ENCODE data around the gene KCTD13.
"Not testable (repeated sequence)": the region's sequence is repeated elsewhere in the genome, so short reads cannot be mapped to it uniquely, and the experiment has no call there.

The KCTD13 gene

GRCh38 chr16:29906520-29907244, 19.3 kb downstream of the KCTD13 start:
- DNase-seq: no peak

DNA sequence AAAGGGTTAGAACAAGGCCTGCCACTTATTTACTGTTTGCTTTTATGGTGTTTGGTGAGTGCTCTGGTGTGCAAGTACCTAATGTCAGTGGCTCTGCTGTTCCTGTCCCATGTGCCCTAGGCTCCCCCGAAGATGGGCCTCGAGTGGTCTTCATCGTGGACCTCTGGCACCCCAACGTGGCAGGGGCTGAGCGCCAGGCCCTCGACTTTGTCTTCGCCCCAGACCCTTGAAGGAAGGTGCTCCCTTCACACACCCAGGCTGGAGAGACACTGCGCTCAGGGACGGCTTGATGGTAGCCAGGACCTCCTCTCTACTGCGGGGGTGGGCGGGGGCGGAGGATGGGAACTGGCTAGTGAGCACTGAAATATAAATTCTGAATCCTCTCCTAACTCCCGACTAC, 20.4 kb downstream of the KCTD13 start:
- DNase-seq: no peak

- DNase-seq: no peak
Observed at GRCh38 chr16:29904947-29905346, 21.1 kb downstream of the KCTD13 start.

- DNase-seq: no peak
Observed at GRCh38 chr16:29903590-29903989, 22.4 kb downstream of the KCTD13 start.

- DNase-seq: no peak
Observed at GRCh38 chr16:29901607-29901945, 24.4 kb downstream of the KCTD13 start.

- no peak for DNase-seq
Observed at GRCh38 chr16:29900888-29901606, 25.0 kb downstream of the KCTD13 start.

- no peak for DNase-seq
Observed at GRCh38 chr16:29900102-29900887, 25.7 kb downstream of the KCTD13 start, which contains the start of gene ASPHD1. ASPHD1 (plus strand) TSS chr16:29900488; CDS start chr16:29900972, 484 bp downstream.

DNA sequence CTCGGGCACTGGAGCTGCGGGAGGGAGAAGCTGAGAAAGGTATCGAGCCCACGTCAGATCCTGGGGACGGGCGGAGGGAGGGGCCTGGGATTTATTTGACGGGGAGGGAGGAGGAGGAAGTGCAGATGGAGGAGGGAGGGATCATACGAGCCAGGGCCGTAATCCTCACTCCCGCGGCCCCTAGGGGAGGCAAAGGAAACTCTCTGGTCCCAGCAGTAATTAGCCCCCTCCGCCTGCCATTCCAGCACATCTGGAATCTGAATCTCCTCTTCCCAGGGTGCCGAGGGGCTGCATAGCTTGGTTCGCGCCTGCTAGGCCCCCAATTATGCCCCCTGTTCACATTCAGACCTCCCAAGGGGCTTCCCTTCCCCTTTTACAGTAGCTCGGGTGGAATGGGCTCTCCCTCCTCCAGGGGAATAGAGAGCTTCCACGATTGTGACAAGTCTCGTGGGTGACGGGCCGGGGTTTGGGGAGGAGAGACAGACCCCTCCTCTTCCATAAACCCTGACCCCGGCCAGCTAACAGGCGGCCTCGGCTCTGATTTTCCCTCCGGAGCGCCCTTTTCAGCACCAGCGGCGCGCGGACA, 26.4 kb downstream of the KCTD13 start, which contains the start of gene SEZ6L2:
SEZ6L2 (minus strand) TSS at position 35 of the 586 bp plus-strand sequence. CDS start 531 bp downstream, outside the sequence.
- no peak for DNase-seq

GRCh38 chr16:29898804-29899515, 27.1 kb downstream of the KCTD13 start:
- DNase-seq: no peak

DNA sequence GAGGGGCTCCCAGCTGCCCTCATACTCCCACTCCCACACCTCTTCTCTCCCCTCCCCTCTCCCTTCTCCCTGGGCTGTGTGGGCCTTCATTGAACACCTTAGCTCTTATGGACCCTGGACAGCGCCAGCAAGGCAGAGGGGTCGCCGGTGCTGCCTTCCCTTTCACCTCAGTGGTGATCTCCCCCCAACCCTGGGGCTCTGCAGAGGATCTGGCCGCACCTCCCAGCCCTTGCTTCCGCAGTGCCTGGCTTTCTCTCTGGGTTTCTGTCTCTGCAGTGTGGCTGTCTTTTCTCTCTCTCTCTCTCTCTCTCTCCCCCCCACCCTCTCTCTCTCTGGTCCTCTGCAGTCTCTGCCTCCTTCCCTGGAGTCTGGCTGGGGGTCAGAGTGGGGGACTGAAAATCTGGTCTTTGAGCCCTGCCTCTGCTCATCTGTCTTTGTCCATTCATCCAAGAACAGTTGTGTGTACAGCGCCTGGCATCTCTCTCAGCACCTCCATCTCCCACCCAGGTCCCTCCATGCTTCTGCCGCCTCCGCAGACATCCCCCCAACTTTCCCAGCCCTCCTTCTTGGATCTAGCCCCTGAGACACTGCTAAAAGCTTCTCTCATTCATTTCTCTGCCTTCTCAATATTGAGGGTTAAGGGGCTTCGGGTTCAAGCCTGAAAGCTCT, 27.8 kb downstream of the KCTD13 start:
- no peak for DNase-seq

DNA sequence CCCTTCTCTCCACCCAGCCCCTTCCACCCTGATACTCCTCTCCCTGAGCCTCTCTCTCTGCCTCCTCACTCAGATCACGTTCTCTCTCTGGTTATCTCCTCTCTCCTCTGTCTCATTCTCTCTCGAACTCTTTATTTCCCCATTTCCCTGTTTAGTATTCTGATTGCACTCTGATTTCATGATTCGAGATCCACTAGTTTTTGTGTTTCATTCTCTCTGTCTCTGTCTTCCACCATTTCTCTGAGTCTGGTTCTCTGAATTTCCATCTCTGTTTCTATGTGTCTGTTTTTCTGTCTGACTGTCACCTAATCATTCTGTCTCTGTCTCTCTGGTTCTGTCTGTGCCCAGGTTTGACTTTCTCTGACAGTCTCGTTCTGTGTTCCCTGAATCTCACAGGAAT, 28.7 kb downstream of the KCTD13 start:
- DNase-seq: no peak

- no peak for DNase-seq
Observed at GRCh38 chr16:29896841-29897240, 29.2 kb downstream of the KCTD13 start.

DNA sequence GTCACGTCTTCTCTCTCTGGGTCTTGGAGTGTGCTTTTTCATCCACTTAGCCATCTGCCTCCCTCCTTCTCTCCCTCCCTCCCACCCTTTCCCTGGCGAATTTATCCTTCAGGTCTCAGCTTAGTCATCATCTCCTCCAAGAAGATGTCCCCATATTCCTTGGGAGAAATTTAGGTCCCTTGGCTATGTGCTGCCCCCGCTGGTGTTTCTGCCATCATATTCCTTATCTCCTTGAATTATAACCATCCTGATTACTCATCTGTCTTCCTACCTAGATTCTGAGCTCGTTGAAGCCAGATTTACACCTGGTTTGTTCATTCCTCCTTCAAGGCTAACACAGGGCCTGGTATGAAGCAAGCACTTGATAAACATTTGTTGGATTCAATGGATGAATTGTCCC, 31.7 kb downstream of the KCTD13 start:
- no peak for DNase-seq

DNA sequence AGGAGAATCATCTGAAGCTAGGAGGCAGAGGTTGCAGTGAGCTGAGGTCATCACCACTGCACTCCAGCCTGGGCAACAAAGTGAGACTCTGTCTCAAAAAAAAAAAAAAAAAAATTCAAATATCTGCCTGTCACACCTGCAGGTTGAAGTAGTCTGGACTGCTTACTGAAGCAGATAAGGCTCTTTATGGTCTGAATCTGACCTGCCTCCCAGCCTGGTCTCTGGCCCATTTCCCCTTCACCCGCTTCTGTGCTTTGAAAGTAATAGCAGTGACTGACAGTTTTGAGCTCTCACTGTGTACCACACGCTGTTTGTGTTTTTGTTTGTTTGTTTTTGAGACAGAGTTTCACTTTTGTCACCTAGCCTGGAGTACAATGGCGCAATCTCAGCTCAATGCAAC, 32.5 kb downstream of the KCTD13 start:
- no peak for DNase-seq

DNA sequence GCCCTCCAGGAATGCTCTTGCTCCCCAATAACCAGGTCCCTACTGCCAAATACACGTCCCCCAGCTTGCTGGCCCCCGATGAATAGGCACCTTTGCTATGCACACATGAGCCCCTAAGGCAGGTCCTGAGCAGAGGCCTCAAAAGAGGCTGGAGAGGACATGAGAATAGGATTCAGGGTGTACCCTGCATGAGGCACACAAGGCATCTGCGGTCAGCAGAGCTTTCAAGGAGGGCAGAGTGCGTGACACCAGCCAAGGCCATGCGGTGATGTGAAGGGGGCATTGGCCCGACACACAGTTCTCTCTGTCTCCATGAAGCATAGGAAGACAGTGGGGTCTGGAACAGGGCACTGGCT, 33.6 kb downstream of the KCTD13 start:
- no peak for DNase-seq

DNA sequence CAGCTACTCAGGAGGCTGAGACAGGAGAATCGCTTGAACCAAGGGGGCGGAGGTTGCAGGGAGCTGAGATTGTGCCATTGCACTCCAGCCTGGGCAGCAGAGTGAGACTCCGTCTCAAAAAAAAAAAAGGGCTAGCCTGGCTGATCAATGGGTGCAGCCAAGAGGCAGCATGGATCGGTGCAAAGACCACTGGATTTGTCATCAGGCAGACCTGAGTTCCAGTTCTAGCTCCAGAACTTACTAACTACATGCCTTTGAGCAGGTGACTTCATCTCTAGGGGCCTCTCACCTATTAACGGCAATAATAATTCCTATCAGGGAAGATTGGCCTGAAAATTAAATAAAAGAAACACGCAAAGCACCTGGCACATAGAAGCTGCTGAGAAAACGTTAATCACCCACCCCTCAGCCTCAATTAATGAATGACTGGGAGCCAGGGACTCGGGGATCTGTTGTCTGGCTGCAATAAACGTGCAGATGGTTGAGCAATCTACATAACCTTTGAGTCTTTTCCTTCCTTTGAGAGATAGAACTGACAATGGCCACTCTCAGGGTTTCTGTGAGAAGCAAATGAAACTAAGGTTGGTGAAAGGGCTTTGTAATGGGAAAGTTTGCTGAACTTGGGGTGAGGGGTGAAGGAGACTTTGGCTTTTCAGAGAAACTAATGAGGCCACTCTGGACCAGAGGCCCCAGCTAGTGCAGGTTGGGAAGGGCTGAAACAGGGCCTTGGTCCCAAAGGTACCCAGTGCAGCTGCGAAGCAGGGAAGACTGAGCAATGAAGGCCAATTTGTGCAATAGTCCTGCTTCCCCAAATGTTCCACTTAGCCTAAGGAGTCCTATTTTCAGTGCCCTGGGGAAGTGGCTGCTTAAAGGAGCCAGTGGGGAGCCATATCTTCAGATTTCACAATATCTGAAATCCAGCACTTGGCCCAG, 34.2 kb downstream of the KCTD13 start:
- no peak for DNase-seq

DNA sequence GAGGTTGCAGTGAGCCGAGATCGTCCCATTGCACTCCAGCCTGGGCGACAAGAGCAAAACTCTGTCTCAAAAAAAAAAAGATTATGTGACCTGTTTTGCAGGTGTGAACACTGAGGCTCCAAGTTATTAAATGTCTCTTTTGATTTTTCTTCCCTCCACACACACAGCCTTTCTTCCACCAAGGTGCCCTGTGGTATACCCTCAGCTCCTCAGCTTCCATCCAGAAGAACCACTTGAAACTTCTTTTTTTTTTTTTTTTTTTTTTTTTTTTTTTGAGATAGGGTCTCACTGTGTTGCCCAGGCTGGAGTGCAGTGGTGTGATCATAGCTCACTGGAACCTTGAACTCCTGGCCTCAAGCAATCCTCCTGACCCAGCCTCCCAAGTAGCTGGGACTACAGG, 36.7 kb downstream of the KCTD13 start:
- not testable (repeated sequence) for DNase-seq

DNA sequence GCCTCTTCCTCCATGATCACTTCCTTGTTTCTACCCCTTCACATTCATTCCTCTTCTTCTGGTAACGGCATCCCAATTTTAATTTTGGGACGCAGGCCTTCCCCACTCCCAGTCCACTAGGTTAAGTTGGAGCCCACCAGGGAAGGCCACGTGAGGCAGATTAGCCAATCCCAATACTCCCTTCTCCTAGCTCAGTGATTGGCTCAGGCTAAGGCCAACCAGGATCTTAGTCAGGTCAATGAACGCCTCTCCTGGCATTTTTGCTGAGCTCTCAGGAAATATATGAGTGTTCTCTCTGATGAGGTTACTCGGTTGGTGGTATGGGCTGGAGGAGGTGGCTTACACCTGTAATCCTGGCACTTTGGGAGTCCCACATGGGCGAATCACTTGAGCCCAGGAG, 42.0 kb downstream of the KCTD13 start:
- DNase-seq: no peak

GRCh38 chr16:29881050-29881449, 45.0 kb downstream of the KCTD13 start:
- DNase-seq: no peak

DNA sequence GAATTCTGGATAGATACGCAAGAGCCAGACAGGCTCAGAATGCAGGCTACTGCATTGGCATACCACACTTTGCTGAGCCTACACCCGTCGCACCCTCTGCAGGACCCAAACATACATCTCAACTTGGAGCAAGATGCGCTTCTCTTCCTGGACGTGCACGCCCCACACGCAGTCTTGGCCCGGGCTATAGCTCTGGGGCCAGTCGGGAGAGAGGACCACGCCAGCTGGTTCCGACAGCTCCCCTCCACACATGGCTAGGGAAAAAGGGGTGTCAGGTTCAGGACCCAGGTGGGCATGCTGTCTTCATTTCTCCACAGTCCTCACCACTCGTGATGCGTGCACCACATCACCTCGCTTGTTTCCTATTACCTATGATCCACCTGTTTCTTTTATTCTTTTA, 47.9 kb downstream of the KCTD13 start:
- no peak for DNase-seq

Measured in NCI-H2081 treated with DMSO at 0.1 percent for 48 hours (cell line).